ENCODE data around the gene ERN1. TPM values are rescaled to one million over a fixed set of nuclear protein-coding genes. Genes with fewer than 3 reads are reported as not detected.

The ERN1 gene
- total and polyA plus RNA-seq, 2 donors: 5.9 to 7.4 TPM

DNA sequence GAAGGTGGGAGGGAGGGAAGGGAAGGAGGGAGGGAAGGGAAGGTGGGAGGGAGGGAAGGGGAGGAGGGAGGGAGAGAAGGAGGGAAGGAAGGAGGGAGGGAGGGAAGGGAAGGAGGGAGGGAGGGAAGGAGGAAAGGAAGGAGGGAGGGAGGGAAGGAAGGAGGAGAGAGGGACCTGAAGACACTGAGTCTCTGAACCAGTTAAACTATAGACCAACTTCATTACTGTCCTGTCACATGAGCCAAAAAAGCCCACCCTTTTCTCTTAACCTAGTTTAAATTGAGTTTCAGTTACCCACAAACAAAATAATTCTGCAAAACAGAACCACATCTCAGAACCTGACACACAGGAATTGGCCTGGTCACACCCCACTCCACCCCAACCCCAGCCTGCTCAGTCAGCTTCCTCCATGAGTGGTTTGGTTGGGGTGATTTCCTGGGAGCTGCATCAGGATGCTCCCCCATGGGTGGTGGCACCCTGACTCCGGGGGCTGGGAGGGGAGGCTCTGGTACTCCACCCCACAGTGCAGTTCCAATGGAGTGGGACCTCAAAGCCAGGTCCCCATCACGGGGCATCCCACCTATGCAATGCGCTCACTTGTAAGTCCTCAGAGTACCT lies 136.5 kb downstream of the ERN1 start:
- DNase-seq (ENCODE audit: low read depth in 6 of 9, low spot score in 9 of 9): no peak
- no peak overlapping the region for H3K4me3 ChIP-seq (ENCODE audit: low read length in 2 of 2)
- no peaks in the 10 kb centered on the region for H3K9me3 ChIP-seq (ENCODE audit: control insufficient read depth in 2 of 2, insufficient read depth in 1 of 2, low read length in 1 of 2)
- WGBS: 84% methylated on average over 3 of the region's 3 CpGs
- H3K4me1 ChIP-seq (ENCODE audit: control insufficient read depth in 2 of 2, insufficient read depth in 2 of 2, low read length in 2 of 2): peaks cover 6 to 23% of the 10 kb centered on the region in 2 donors
- peaks cover 0 to 36% of the 10 kb centered on the region in 2 donors for H3K27me3 ChIP-seq (ENCODE audit: control insufficient read depth in 2 of 2, insufficient read depth in 1 of 2, low read length in 1 of 2)
- H3K27ac ChIP-seq (ENCODE audit: low read depth in 1 of 2, low read length in 1 of 2): no peak overlapping the region
- H3K36me3 ChIP-seq (ENCODE audit: control insufficient read depth in 2 of 2, insufficient read depth in 2 of 2, low read length in 1 of 2): no peaks in the 10 kb centered on the region

DNA sequence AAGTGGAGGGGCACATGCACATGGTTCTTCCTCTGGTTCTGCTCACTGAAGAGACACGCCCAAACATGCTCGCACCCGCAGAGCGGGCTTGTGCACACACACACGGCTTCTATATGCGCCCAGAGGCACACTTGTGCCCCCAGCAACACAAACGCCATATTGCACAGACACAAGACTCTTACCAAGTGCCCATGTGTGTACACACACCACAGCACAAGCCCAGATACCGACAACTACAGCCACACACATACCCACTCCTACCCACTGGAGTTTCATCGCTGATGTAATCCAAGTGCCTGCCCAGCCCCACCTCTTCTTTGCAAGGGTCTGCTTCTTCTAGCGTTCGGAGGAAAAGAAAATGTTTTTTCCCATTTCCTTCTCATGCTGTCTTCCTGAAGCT lies 138.3 kb downstream of the ERN1 start:
- Histone ChIP-seq H3K4me3 (ENCODE audit: low read length in 2 of 2) (no peak overlapping the region), H3K27me3 (ENCODE audit: control insufficient read depth in 2 of 2, insufficient read depth in 1 of 2, low read length in 1 of 2) (peaks cover 0 to 19% of the 10 kb centered on the region in 2 donors), H3K9me3 (ENCODE audit: control insufficient read depth in 2 of 2, insufficient read depth in 1 of 2, low read length in 1 of 2) (no peaks in the 10 kb centered on the region), H3K36me3 (ENCODE audit: control insufficient read depth in 2 of 2, insufficient read depth in 2 of 2, low read length in 1 of 2) (no peaks in the 10 kb centered on the region), H3K27ac (ENCODE audit: low read depth in 1 of 2, low read length in 1 of 2) (no peak overlapping the region), H3K4me1 (ENCODE audit: control insufficient read depth in 2 of 2, insufficient read depth in 2 of 2, low read length in 2 of 2) (peaks cover 0 to 10% of the 10 kb centered on the region in 2 donors)
- DNase-seq (ENCODE audit: low read depth in 6 of 9, low spot score in 9 of 9): no peak
- WGBS: 93% methylated on average over 11 of the region's 11 CpGs

DNA sequence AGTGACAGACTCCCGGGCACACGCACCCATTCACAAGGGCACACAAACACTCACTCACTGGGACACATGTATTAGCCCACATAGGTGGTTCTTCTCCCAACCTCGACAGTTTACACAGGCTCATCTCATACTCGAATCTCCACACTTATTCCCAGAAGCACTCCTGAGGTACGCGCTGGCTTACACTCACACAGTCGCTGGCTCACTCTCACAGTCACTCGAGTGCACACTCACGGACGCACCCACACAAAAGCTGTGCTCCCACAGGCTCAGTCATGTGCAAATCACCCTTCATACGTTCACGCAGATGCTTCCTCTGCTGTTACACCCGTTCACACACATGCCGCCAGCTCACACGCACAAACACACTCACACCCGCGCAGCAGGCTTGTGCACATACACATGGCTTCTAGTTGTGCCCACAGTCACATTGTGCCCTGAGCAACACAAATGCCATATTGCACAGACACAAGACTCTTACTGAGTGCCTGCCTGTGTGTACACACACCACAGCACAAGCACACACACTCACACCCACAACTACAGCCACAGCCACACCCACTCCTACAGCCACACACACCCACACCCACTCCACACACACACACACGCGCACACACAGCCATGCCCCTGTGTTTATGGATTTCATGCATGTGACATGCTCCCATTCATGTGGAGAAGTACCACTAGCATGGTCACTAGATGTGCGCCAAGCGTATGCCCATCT lies 140.2 kb downstream of the ERN1 start:
- H3K27me3 ChIP-seq (ENCODE audit: control insufficient read depth in 2 of 2, insufficient read depth in 1 of 2, low read length in 1 of 2): peaks cover 0 to 18% of the 10 kb centered on the region in 2 donors

More for the DNA sequence above, 140.2 kb downstream of the ERN1 start:
- no peak for DNase-seq (ENCODE audit: low read depth in 6 of 9, low spot score in 9 of 9)
- Histone ChIP-seq H3K36me3 (ENCODE audit: control insufficient read depth in 2 of 2, insufficient read depth in 2 of 2, low read length in 1 of 2) (no peaks in the 10 kb centered on the region), H3K27ac (ENCODE audit: low read depth in 1 of 2, low read length in 1 of 2) (no peak overlapping the region), H3K4me3 (ENCODE audit: low read length in 2 of 2) (no peak overlapping the region), H3K4me1 (ENCODE audit: control insufficient read depth in 2 of 2, insufficient read depth in 2 of 2, low read length in 2 of 2) (peaks cover 4 to 16% of the 10 kb centered on the region in 2 donors), H3K9me3 (ENCODE audit: control insufficient read depth in 2 of 2, insufficient read depth in 1 of 2, low read length in 1 of 2) (no peaks in the 10 kb centered on the region)
- WGBS: 93% methylated on average over 21 of the region's 21 CpGs

Other genes starting within 250 kb of the ERN1 start
- gene GH2, start 248.2 kb downstream of the ERN1 start, total RNA-seq: 0.24 TPM
- 1.2 TPM for gene GH2, start 248.2 kb downstream of the ERN1 start, polyA plus RNA-seq
- gene CSH1, start 233.6 kb downstream of the ERN1 start, total RNA-seq: 2.3 TPM
- 11.6 TPM for gene CSH1, start 233.6 kb downstream of the ERN1 start, polyA plus RNA-seq
- gene CSHL1, start 218.9 kb downstream of the ERN1 start, total RNA-seq: 0.24 TPM
- gene CSHL1, start 218.9 kb downstream of the ERN1 start, polyA plus RNA-seq: 1.3 TPM
- 0.33 TPM for gene GH1, start 211.3 kb downstream of the ERN1 start, total RNA-seq
- gene GH1, start 211.3 kb downstream of the ERN1 start, polyA plus RNA-seq: 3.1 TPM
- gene CD79B, start 197.8 kb downstream of the ERN1 start, total RNA-seq: 19.5 TPM
- 34.1 TPM for gene CD79B, start 197.8 kb downstream of the ERN1 start, polyA plus RNA-seq
- gene SCN4A, start 157.2 kb downstream of the ERN1 start, total RNA-seq: 0.19 TPM
- gene SCN4A, start 157.2 kb downstream of the ERN1 start, polyA plus RNA-seq: 0.46 TPM
- gene PRR29, start 131.8 kb downstream of the ERN1 start, total RNA-seq: 0.28 TPM
- gene PRR29, start 131.8 kb downstream of the ERN1 start, polyA plus RNA-seq: 0.43 TPM
- gene ICAM2, start 109.5 kb downstream of the ERN1 start, total RNA-seq: 53.9 TPM
- 38.6 TPM for gene ICAM2, start 109.5 kb downstream of the ERN1 start, polyA plus RNA-seq
- 8.0 TPM for gene TEX2, start 133.1 kb upstream of the ERN1 start, total RNA-seq
- 8.7 TPM for gene TEX2, start 133.1 kb upstream of the ERN1 start, polyA plus RNA-seq